Kidney (tissue), 14 donors: ENCODE data around the gene NEK7. TPM values are rescaled to one million over a fixed set of nuclear protein-coding genes. Genes with fewer than 3 reads are reported as not detected.
"Not testable (repeated sequence)": the region's sequence is repeated elsewhere in the genome, so short reads cannot be mapped to it uniquely, and the experiment has no call there.

Experiments
- DNase-seq, 5 donors: peaks; one replicate each; pipeline ENCODE4 v3.0.0-alpha.2; 2013 to 2020
- FAIRE-seq: peaks from 2 replicates; lab custom pipeline; 2012; peaks lifted over from hg19 to GRCh38; lab: Jason Lieb, UNC
- H3K27ac ChIP-seq, 2 donors: one replicate each; pipeline ENCODE4 v1.7.0; 2013; ENCODE audit warnings: low read depth in 2 of 2, low read length in 2 of 2, inconsistent platforms in 1 of 2
- H3K27me3 ChIP-seq: one replicate; pipeline ENCODE4 v1.7.1; 2013; ENCODE audit warnings: low read length, inconsistent platforms; ENCODE audit not compliant: control insufficient read depth, insufficient read depth
- H3K36me3 ChIP-seq, 3 donors: one replicate each; pipeline versions ENCODE4 v1.7.0 to v1.7.1; 2013; ENCODE audit warnings: low read length in 3 of 3, control low read depth in 1 of 3, inconsistent platforms in 1 of 3; ENCODE audit not compliant: insufficient read depth in 3 of 3, control insufficient read depth in 2 of 3
- H3K4me1 ChIP-seq, 3 donors: one replicate each; pipeline versions ENCODE4 v1.7.0 to v1.7.1; 2013; ENCODE audit warnings: low read length in 3 of 3, inconsistent platforms in 1 of 3, low read depth in 1 of 3; ENCODE audit not compliant: control insufficient read depth in 2 of 3, insufficient read depth in 2 of 3
- H3K4me3 ChIP-seq, 3 donors: one replicate each; pipeline versions ENCODE4 v1.7.0 to v1.8.1; 2013; ENCODE audit warnings: low read length in 3 of 3, control low read depth in 1 of 3, inconsistent platforms in 1 of 3
- H3K9ac ChIP-seq, 3 donors: one replicate each; pipeline versions ENCODE4 v1.7.0 to v1.7.1; 2013; ENCODE audit warnings: low read length in 3 of 3, control low read depth in 1 of 3, inconsistent platforms in 1 of 3
- H3K9me3 ChIP-seq, 3 donors: one replicate each; pipeline versions ENCODE4 v1.7.0 to v1.7.1; 2013; ENCODE audit warnings: low read length in 3 of 3, control low read depth in 1 of 3, inconsistent platforms in 1 of 3; ENCODE audit not compliant: control insufficient read depth in 2 of 3, insufficient read depth in 1 of 3
- CTCF ChIP-seq: IDR thresholded peaks from 3 replicates; pipeline ENCODE4 v1.5.1; 2012; ENCODE audit warnings: mild to moderate bottlenecking, moderate library complexity, borderline replicate concordance; ENCODE audit not compliant: insufficient read depth; ENCODE audit errors: extremely low read depth
- intact Hi-C: fragments of 100-400 bp; cut with DNase I; formaldehyde crosslinking; loops from one replicate; pipeline ENCODE4 v1.11.1; 2022
- polyA plus RNA-seq: library from polyadenylated mRNA; stranded (reverse); fragments of 350-450 nt; fragmentation: Illumina TruSeq; extraction: RNeasy Lipid Tissue Mini Kit (QIAGEN cat#74804); gene quantifications from one replicate; pipeline ENCODE4 v1.2.3, GENCODE V29; 2014; ENCODE audit warnings: low read depth, low replicate concordance; ENCODE audit not compliant: insufficient read depth
- total RNA-seq: library from RNA; stranded (reverse); fragmentation: NEBNext Ultra II Directional; extraction: Animal tissue kit (Norgen Biotek cat#: 25700); gene quantifications from one replicate; pipeline ENCODE4 v1.2.1, GENCODE V29; 2021
- donor health status: control.
- donor health status: control.
- donor health status: control.
- donor health status: control.
- donor health status: control.
- donor health status: DM: yes; HTN: yes; CAD: no.
- donor health status: Normal renal cell carcinoma (clear cell type).

The NEK7 gene
- total and polyA plus RNA-seq, 2 donors from 2014 or later, result 17.3 to 65.5 TPM

DNA sequence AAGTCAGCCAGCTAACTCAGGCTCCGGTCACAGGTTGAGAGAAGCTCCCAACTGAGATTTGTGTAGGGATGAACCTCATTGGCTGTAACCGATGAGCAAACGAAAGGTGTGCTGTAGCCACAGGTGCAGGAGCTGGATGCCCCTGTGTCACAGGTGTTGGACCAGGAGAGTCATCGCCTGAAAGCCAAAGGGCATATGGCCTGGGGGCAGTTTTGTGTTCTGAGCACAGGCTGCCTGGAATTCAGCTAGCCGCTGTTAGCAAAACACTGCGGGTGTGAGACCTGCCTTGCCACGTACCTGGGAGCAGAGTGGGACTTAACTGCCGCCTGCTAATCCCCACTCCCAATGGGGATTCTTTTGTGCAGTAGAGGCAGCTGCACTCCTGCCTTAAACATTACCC, 55.3 kb downstream of the NEK7 start:
- FAIRE-seq (no peak), DNase-seq (no peak)
- Histone ChIP-seq H3K4me3 (no peak overlapping the region), H3K27ac (no peak overlapping the region), H3K9me3 (peaks cover 0 to 1% (median 0%) of the 10 kb centered on the region in 3 donors), H3K9ac (no peak overlapping the region), H3K36me3 (peaks cover 0 to 4% (median 3%) of the 10 kb centered on the region in 3 donors), H3K27me3 (no peaks in the 10 kb centered on the region), H3K4me1 (no peaks in the 10 kb centered on the region)
- intact Hi-C loops, result no loop called here
- TF ChIP-seq CTCF, result no peak

GRCh38 chr1:198212675-198213074, 55.9 kb downstream of the NEK7 start:
- H3K4me3 ChIP-seq, result no peak overlapping the region
- no peak overlapping the region for H3K27ac ChIP-seq
- peaks cover 0 to 1% (median 0%) of the 10 kb centered on the region in 3 donors for H3K9me3 ChIP-seq
- TF ChIP-seq CTCF, result no peak
- H3K4me1 ChIP-seq, result no peaks in the 10 kb centered on the region
- no peak overlapping the region for H3K9ac ChIP-seq
- FAIRE-seq, result no peak
- intact Hi-C loops, result no loop called here
- H3K36me3 ChIP-seq, result peaks cover 0 to 4% (median 3%) of the 10 kb centered on the region in 3 donors
- DNase-seq, result no peak
- H3K27me3 ChIP-seq, result no peaks in the 10 kb centered on the region

GRCh38 chr1:198214924-198215323, 58.1 kb downstream of the NEK7 start:
- no peak for TF ChIP-seq CTCF
- Histone ChIP-seq H3K9me3 (peaks cover 0 to 1% (median 0%) of the 10 kb centered on the region in 3 donors), H3K27me3 (no peaks in the 10 kb centered on the region), H3K36me3 (peaks cover 0 to 4% (median 3%) of the 10 kb centered on the region in 3 donors), H3K27ac (no peak overlapping the region), H3K9ac (no peak overlapping the region), H3K4me1 (no peaks in the 10 kb centered on the region), H3K4me3 (no peak overlapping the region)
- FAIRE-seq (no peak), DNase-seq (no peak)
- intact Hi-C loops, result no loop called here

DNA sequence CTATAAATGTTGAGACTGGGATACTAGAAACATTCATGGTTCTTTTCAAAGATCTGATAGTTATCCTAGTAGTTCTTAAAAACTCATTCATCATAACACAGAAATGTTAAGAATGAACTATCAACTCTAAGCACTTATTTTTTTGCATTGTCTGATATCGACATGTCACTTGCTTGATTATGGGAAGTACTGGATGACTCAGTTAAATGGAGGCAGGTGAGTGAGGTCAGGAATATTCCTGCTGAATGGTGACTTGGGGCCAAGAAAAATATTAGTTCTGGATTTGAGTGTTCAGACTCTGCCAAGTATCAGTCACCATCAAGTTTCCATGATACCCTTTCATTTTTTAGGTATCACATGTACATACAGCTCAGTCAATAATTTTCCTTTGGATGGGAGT, 63.6 kb downstream of the NEK7 start:
- H3K27ac ChIP-seq, result no peak overlapping the region
- no peaks in the 10 kb centered on the region for H3K9me3 ChIP-seq
- no peaks in the 10 kb centered on the region for H3K4me1 ChIP-seq
- no peaks in the 10 kb centered on the region for H3K36me3 ChIP-seq
- no peak overlapping the region for H3K4me3 ChIP-seq
- H3K27me3 ChIP-seq, result no peaks in the 10 kb centered on the region
- DNase-seq, result no peak
- no peak for TF ChIP-seq CTCF
- no peak for FAIRE-seq
- H3K9ac ChIP-seq, result no peak overlapping the region
- intact Hi-C loops, result no loop called here

DNA sequence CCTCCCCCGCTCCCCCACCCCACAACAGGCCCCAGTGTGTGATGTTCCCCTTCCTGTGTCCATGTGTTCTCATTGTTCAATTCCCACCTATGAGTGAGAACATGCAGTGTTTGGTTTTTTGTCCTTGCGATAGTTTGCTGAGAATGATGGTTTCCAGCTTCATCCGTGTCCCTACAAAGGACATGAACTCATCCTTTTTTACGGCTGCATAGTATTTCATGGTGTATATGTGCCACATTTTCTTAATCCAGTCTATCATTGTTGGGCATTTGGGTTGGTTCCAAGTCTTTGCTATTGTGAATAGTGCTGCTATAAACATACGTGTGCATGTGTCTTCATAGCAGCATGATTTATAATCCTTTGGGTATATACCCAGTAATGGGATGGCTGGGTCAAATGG, 70.2 kb downstream of the NEK7 start:
- H3K9ac ChIP-seq, intact Hi-C loops, FAIRE-seq: not testable (repeated sequence)

More for the DNA sequence above, 70.2 kb downstream of the NEK7 start:
- H3K36me3 ChIP-seq, H3K27ac ChIP-seq, H3K4me3 ChIP-seq, H3K4me1 ChIP-seq, H3K27me3 ChIP-seq, DNase-seq, H3K9me3 ChIP-seq: not testable (repeated sequence)
